ENCODE data around the gene SCUBE2.

The SCUBE2 gene

DNA sequence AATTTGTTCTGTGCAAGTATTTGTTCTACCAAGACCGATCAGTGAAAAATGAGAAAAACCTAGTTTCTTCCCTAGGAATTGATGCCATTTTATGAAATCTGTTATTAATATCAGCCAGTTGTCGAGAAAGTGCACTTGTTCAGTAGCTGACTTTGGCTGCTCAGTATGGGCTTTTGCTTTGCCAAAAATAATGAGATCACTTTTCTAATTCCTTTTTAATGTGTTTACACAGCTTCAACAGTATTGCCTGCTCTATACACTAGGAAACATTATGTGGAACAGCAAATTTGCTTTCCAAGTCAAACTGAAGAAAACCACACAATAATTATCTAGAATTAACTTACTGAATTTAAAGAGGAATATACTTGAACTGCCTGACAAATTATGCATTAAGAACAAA, 34.4 kb downstream of the SCUBE2 start (continued):
- TF ChIP-seq, protein P1, sequence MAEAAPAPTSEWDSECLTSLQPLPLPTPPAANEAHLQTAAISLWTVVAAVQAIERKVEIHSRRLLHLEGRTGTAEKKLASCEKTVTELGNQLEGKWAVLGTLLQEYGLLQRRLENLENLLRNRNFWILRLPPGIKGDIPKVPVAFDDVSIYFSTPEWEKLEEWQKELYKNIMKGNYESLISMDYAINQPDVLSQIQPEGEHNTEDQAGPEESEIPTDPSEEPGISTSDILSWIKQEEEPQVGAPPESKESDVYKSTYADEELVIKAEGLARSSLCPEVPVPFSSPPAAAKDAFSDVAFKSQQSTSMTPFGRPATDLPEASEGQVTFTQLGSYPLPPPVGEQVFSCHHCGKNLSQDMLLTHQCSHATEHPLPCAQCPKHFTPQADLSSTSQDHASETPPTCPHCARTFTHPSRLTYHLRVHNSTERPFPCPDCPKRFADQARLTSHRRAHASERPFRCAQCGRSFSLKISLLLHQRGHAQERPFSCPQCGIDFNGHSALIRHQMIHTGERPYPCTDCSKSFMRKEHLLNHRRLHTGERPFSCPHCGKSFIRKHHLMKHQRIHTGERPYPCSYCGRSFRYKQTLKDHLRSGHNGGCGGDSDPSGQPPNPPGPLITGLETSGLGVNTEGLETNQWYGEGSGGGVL (tag by site-specific recombination; IDR thresholded peaks at IDR 0.05) = no peak
- TF ChIP-seq, protein P2, sequence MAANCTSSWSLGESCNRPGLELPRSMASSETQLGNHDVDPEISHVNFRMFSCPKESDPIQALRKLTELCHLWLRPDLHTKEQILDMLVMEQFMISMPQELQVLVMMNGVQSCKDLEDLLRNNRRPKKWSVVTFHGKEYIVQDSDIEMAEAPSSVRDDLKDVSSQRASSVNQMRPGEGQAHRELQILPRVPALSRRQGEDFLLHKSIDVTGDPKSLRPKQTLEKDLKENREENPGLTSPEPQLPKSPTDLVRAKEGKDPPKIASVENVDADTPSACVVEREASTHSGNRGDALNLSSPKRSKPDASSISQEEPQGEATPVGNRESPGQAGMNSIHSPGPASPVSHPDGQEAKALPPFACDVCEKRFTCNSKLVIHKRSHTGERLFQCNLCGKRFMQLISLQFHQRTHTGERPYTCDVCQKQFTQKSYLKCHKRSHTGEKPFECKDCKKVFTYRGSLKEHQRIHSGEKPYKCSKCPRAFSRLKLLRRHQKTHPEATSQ (tag by site-specific recombination; IDR thresholded peaks at IDR 0.05) = no peak
- TF ChIP-seq FEZF1 (tag by site-specific recombination; IDR thresholded peaks at IDR 0.05) (peak; percentile 47; the same call in 1 of the 2 replicates), ZNF514 (tag by site-specific recombination; IDR thresholded peaks at IDR 0.05) (no peak), SP7 (tag by site-specific recombination; IDR thresholded peaks at IDR 0.05) (peak; percentile 78), ZIC2 (tag by site-specific recombination; IDR thresholded peaks at IDR 0.05) (no peak), ZEB2 (tag by site-specific recombination; IDR thresholded peaks at IDR 0.05) (0 out of 2 replicates have a peak, but pooled peaks have one; percentile 24), ZNF292 (tag by site-specific recombination; IDR thresholded peaks at IDR 0.05; ENCODE audit: borderline replicate concordance, low read depth) (no peak), ZNF214 (tag by site-specific recombination; IDR thresholded peaks at IDR 0.05; ENCODE audit: borderline replicate concordance) (no peak), ZFP41 (tag by site-specific recombination; IDR thresholded peaks at IDR 0.05; ENCODE audit: borderline replicate concordance) (no peak), ZNF202 (tag by site-specific recombination; IDR thresholded peaks at IDR 0.05; ENCODE audit: borderline replicate concordance) (no peak), ZBTB21 (tag by site-specific recombination; IDR thresholded peaks at IDR 0.05) (no peak), ZNF366 (tag by site-specific recombination; conservative IDR thresholded peaks at IDR 0.05) (peak; percentile 58; the same call in 1 of the 2 replicates), MZF1 (tag by site-specific recombination; IDR thresholded peaks at IDR 0.05; ENCODE audit: borderline replicate concordance) (no peak), ZNF350 (tag by site-specific recombination; IDR thresholded peaks at IDR 0.05) (no peak), ZBTB8A (tag by site-specific recombination; IDR thresholded peaks at IDR 0.05) (no peak), ZNF610 (tag by site-specific recombination; IDR thresholded peaks at IDR 0.05; ENCODE audit: borderline replicate concordance) (no peak), ZNF341 (tag by site-specific recombination; IDR thresholded peaks at IDR 0.05; ENCODE audit: low read depth) (no peak), REPIN1 (tag by site-specific recombination; IDR thresholded peaks at IDR 0.05; ENCODE audit: low read depth) (no peak), ZNF138 (tag by site-specific recombination; IDR thresholded peaks at IDR 0.05; ENCODE audit: borderline replicate concordance) (no peak), ZNF335 (tag by site-specific recombination; conservative IDR thresholded peaks at IDR 0.05) (no peak), ZNF311 (tag by site-specific recombination; IDR thresholded peaks at IDR 0.05; ENCODE audit: borderline replicate concordance) (no peak), HOXD13 (CRISPR knock-in tag; IDR thresholded peaks at IDR 0.05; ENCODE audit: borderline replicate concordance) (no peak), KLF7 (tag by site-specific recombination; IDR thresholded peaks at IDR 0.05; ENCODE audit: borderline replicate concordance) (no peak), ZNF660 (tag by site-specific recombination; IDR thresholded peaks at IDR 0.05) (no peak), ZNF701 (tag by site-specific recombination; IDR thresholded peaks at IDR 0.05) (no peak), ZNF843 (tag by site-specific recombination; IDR thresholded peaks at IDR 0.05) (peak; percentile 54; the same call in 1 of the 2 replicates), ZNF223 (tag by site-specific recombination; IDR thresholded peaks at IDR 0.05) (no peak), ZBTB20 (tag by site-specific recombination; IDR thresholded peaks at IDR 0.05) (no peak)
- TF ChIP-seq, protein P3, sequence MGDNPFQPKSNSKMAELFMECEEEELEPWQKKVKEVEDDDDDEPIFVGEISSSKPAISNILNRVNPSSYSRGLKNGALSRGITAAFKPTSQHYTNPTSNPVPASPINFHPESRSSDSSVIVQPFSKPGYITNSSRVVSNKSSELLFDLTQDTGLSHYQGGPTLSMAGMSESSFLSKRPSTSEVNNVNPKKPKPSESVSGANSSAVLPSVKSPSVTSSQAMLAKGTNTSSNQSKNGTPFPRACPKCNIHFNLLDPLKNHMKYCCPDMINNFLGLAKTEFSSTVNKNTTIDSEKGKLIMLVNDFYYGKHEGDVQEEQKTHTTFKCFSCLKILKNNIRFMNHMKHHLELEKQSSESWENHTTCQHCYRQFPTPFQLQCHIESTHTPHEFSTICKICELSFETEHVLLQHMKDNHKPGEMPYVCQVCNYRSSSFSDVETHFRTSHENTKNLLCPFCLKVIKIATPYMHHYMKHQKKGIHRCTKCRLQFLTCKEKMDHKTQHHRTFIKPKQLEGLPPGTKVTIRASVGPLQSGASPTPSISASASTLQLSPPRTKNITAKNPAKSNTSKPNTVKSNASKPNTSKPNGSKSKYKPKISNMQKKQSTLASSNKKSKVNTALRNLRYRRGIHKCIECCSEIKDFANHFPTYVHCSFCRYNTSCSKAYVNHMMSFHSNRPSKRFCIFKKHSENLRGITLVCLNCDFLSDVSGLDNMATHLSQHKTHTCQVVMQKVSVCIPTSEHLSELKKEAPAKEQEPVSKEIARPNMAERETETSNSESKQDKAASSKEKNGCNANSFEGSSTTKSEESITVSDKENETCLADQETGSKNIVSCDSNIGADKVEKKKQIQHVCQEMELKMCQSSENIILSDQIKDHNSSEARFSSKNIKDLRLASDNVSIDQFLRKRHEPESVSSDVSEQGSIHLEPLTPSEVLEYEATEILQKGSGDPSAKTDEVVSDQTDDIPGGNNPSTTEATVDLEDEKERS (tag by site-specific recombination; IDR thresholded peaks at IDR 0.05) = no peak
- TF ChIP-seq, protein P4, sequence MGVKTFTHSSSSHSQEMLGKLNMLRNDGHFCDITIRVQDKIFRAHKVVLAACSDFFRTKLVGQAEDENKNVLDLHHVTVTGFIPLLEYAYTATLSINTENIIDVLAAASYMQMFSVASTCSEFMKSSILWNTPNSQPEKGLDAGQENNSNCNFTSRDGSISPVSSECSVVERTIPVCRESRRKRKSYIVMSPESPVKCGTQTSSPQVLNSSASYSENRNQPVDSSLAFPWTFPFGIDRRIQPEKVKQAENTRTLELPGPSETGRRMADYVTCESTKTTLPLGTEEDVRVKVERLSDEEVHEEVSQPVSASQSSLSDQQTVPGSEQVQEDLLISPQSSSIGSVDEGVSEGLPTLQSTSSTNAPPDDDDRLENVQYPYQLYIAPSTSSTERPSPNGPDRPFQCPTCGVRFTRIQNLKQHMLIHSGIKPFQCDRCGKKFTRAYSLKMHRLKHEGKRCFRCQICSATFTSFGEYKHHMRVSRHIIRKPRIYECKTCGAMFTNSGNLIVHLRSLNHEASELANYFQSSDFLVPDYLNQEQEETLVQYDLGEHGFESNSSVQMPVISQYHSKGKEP (tag by site-specific recombination; IDR thresholded peaks at IDR 0.05) = 0 out of 2 replicates have a peak, but pooled peaks have one; percentile 7
- TF ChIP-seq, protein P5, sequence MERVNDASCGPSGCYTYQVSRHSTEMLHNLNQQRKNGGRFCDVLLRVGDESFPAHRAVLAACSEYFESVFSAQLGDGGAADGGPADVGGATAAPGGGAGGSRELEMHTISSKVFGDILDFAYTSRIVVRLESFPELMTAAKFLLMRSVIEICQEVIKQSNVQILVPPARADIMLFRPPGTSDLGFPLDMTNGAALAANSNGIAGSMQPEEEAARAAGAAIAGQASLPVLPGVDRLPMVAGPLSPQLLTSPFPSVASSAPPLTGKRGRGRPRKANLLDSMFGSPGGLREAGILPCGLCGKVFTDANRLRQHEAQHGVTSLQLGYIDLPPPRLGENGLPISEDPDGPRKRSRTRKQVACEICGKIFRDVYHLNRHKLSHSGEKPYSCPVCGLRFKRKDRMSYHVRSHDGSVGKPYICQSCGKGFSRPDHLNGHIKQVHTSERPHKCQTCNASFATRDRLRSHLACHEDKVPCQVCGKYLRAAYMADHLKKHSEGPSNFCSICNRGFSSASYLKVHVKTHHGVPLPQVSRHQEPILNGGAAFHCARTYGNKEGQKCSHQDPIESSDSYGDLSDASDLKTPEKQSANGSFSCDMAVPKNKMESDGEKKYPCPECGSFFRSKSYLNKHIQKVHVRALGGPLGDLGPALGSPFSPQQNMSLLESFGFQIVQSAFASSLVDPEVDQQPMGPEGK (tag by site-specific recombination; IDR thresholded peaks at IDR 0.05) = no peak
